NCI-H345 treated with DMSO at 0.1 percent for 48 hours (cell line): ENCODE results near the gene ZNF804B.

Experiments
- DNase-seq: peaks from one replicate; lab custom pipeline; 2025; ENCODE audit not compliant: unreplicated experiment; lab: John Stamatoyannopoulos, UW

Gene ZNF804B

DNA sequence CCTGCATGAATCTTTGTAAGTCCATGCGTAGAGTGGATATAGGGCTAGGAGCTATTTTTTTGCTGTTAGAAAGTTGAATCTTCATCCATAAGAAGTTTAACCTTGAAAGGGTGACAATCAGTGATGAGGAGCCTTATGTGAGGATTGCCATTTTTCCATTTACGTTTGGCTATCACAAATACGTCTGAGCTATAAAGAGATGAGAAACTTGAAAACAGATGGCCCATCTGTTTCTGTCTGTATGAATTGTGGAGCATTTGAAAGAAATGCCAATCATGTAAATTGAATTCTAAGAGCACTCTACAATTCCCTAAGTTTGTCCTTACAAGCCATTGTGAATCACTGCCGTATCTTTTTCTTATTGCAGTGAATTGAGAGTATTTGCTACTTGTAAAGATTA is 205.9 kb downstream of the ZNF804B start:
- DNase-seq: no peak

DNA sequence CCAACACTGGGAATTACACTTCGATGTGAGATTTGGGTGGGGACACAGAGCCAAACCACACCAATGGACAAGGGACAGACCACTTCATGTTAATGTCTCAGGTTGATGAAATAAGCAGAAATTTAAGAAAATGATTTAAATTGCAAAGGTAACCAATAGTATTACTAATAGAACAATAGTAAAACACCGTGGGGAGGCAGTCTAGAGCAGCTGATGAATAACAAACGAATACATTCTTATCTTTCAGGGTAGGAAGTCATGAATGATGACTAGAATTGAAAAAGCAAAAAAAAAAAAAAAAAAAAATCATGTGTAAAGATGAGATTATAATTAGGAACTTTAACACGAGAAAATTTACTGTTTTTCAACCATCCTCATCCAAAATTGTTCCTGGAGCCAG is 207.9 kb downstream of the ZNF804B start:
- no peak for DNase-seq

DNA sequence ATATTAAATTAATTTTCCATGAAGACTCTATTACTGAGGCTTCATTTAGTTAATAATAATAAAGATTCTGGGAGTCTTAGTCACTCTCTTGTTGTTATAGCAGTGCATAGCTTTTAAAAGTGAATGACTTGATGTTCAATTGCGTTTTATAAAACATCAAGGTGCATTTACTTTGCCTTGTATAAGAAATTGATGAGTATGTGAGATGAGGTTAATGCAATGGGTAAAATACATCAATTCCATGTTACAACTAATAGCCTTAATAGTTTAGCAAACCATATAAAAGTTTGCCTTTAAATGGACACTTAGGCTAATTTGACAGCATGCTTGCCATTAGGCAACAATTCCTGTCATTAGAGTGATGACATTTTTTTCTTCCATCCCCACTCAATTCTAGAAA is 209.7 kb downstream of the ZNF804B start:
- DNase-seq: no peak

DNA sequence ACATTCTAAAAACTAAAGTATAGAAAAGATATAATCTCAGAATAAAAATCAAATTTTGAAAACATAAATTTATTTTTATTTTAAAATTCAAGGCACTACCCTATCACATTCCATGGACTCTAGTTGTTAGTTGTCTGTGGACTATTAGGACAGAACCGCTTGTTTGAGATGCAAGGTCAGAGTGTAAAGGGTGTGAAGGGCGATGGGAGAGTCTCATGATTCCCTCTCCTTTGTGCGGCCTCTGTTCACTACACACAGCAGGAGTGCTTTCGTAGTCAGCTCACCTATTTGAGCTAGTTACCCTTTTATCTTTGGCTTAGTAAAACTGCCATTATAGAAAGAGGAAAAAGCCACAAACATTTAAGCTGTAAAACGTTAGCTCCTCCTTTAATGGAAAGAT is 225.8 kb downstream of the ZNF804B start:
- DNase-seq: no peak

DNA sequence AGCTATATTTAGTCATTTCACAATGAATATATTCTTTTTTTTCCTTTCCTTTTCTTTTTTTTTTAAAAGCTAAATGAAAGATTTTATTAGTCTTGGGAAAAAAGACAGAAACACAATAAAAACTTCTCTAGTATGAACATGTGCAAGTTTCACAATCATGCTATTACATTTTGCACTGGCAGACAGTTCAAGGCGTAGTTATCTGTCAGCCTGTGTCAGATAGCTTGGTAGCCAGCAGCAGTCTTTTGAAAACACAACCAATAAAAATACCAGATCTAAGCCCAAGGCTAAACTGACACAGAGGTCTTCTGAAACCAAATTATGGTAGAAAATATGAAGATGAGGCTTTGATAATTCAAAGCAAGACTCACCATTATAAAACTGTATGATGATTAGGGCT is 241.8 kb downstream of the ZNF804B start:
- DNase-seq: no peak

DNA sequence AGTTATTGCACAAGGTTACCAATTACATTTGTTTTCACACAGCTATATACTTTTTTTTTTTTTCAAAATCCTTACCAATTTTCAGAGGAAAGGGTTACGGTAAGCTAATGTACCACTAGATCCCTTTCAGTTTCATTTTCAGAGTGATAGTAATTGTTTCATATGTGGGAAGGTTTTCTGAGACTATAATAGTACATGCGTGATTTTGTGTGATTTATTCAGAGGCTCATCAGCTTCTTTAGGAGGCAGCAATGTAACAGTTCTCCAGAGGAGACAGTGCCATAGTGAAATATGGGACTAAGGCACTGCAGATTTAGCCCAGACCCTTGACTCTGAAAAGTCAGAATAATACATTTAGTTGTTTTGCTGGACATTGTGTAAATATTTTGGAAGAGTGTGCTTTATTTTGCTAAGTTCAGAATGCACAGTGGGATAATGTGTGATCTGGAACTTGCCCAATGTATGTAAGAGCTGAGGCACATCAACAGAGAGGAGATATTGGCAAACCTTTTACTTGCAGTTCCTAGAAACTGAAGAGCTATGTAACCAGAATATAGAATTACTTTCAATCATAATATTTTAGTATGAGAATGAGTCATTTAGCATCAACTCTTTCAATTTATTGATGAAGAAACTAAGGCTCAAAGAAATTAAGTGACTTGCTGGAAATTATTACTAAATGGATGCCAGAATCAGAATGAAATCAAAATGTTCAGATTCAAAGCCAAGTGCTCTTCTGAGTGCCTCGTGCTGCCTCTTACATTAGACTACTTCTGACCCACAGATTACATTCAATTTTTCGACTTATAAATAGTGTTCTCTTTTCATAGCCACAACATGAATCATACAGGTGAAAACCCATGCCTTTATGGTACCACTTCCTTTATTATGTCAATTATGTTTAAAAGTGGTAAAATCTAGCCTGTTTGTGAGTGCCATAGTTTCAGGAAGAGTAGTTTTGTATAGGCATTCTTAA is 243.8 kb downstream of the ZNF804B start:
- no peak for DNase-seq

DNA sequence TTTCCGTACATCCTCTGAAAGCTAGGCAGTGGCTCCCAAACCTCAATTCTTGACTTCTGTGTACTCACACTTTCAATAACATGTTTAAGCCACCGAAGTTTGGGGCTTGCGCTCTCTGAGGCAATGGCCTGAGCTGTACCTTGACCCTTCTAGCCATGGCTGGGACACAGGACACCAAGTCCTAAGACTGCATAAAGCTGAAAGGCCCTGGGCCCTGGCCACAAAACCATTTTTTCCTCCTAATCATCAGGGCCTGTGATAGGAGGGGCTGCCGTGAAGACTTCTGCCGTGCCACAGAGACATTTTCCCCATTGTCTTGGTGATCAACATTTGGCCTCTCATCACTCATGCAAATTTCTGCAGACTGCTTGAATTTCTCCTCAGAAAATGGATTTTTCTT is 252.5 kb downstream of the ZNF804B start:
- no peak for DNase-seq

DNA sequence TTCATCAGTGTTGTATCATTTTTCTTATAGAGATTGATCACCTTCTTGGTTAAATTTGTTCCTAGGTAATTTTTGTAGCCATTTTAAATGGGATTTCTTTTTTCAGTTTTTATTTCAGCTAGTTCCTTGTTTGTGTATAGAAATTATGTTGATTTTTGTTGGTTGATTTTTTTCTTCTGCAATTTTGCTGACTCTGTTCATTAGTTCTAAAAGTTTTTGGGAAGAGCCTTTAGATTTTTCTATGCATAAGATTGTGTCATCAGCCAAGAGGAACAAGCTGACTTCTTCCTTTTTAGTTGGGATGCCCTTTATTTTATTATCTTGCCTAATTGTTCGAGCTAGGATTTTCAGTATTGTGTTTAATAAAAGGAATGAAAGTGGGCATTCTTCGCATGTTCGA is 258.2 kb downstream of the ZNF804B start:
- DNase-seq: no peak

DNA sequence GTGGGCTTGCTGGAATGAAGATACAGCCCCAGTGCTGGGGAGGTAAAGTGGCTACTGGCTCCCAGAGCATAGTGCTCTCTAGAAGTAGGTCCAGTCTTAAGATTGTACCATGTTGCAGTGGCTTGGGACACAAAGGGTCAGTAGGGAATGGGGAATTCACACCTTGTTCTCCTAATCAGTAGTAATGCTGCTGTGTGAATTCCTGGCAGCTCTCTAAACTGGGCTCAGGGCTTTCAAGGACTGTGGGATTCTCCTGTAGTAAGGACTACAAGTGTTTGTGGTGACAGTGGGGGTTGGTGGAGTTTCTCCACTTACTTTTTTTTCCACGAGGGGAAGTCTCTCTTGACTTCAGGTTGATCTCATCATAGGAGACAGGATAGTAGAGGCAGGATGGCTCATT is 262.2 kb downstream of the ZNF804B start:
- DNase-seq: no peak

DNA sequence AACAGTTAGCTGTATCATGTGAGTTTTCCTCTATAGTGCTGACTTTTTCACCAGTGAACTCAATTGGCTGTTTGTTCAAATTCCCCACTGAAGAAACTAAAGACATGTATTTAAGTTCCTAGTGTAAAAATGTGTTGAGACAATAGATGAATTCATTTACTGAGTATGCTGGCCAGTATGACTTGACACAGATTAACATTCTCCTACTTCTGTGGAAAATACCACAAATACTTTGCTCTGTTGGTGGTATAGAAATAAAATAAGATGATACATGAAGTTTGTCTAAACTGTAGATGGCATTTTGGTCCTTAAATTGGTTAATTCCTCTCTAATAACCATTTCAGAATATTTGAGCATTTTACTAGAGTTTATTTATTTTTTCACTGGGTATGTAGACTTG is 263.7 kb downstream of the ZNF804B start:
- DNase-seq: no peak

DNA sequence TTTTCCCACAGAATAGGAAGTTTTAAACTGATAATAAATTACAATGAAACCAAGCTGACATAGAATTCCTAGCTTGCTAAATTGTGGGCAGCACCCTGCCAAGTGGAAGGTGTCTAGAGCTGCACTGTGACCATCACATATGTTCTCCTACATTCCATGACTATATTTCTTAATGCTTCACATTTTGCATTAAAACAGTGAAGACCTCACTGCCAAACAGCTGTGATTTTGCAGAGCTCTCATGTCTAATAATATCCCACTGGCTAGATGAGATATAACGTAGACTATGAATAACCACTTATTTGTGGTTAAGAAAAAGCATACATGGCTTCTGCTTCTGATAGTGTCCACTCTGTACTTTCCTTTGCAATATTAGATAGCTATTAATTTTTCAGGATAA is 264.4 kb downstream of the ZNF804B start:
- no peak for DNase-seq

DNA sequence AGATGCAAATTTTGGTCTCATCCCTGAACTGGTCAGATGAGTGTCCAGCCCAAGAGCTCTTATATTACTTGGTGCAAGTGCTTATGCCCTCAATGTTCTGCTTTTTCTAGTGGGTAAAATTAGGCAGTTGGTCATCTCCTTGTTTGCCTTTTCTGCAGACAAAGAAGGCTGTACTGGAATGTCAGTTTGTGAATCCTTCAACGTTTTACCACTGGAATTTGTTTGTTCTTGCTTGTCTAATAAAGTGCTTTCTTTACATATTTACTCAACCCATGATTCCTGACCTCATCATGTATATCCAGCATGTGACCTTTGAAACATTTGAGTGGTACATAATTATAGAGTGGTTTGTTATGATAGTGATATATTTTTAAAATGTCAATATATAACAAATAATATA is 268.3 kb downstream of the ZNF804B start:
- no peak for DNase-seq

DNA sequence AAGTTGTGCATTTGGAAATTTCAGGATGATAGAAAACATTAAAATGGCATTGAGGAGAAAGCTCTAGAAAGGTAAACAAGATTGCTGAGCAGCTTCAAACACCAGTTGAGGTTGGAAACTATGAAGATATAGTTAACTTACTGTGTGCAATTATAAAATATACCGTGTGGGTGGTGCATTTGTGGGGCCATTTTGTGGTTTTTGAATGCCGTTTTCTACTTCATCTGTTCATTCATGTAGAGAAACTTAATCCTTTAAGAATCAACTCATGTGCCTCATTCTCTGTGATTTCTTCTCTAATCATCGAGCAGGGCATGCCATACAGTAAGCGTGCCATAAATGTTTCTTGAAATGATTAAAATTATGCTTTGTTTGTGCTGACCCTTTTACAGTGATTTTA is 268.8 kb downstream of the ZNF804B start:
- DNase-seq: no peak

DNA sequence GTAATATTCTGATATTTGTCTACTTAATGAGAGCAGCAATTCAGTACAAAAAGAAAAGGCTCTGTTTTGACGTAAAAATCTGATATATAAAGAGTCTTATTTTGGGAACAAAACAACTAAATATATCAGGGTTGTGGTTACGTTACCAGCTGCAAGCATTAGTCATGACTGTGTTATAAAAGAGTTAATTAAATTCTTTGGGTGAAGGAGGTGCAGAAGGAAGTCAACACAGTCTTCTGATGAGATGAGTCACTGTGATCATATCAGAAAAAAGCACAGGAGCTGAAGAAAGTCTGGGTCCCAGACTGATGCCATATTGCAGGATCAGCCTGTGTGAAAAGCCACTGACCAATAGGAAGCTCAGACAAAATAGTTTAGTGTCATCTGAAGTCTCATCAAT is 270.4 kb downstream of the ZNF804B start:
- no peak for DNase-seq

DNA sequence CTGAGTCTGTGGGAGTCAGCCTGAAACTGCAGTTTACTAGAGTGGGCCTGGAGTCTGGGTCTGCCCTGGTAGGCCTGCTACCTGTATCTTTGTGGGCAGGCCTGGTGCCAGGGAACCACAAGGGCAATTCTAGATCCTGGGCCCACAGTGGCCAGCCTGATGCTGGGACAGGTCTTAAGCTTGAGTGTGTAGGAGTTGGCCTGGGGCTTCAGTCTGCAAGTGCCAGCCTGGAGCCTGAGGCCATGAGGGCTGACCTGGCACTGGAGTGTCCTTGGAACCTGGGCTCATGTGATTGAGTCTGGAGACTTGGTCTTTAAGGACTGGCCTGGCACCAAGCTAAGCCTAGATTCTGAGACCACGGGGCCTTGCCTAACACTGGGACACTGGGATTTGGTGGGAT is 281.7 kb downstream of the ZNF804B start:
- no peak for DNase-seq

DNA sequence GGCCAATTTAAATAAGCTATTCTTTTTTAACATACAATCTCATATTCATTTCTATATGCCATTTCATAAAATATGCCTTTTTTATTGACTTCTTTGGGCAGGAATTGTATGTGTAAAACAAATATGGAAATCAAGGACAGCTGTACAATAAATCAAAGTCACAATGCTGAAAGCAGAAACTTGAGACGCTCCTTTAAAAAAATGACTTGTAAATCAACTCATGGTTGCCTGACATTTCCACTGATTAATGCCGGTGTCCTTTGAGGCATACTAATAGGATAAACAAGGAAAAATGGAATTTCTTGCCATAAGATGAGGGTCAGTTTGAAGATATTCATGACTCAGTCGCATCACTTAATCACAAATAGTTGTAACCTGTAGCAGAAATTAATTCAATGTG is 283.4 kb downstream of the ZNF804B start:
- DNase-seq: no peak

DNA sequence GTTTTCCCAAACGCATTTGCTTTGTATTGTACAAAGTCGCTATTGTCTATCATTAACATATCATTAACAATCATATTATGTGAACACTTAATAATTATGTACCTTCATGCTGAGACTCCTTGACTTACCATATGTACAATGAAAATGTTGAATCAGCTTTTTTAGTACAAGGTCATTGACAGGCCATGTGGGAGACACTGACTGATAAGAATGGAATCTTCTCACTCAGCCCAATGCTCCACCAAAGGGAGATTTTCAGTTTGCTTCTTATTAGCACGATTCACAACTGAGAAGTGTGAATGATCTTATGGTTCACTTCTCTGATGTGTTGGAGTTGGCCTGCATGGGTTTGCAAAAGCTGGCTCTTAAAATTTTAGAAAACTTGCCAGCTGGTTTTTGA is 289.5 kb downstream of the ZNF804B start:
- no peak for DNase-seq

DNA sequence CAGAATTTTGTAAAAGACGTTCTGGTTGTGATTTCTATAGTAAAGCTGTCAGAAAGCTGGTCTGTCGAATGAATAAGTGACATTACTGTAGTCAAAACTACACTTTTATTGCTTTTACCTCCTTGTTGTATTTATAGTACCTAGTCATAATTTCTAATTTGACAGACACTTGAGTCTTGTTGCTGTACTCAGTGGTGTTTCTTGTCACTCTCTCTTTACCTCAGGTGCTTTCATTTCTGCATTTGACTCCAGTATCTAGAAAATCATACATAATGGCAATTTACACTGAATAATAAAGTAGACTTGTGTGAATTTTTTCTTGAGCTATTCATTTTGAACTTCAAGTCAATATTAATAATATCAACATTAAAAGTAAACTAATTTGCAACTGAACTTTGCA is 293.6 kb downstream of the ZNF804B start:
- DNase-seq: no peak

DNA sequence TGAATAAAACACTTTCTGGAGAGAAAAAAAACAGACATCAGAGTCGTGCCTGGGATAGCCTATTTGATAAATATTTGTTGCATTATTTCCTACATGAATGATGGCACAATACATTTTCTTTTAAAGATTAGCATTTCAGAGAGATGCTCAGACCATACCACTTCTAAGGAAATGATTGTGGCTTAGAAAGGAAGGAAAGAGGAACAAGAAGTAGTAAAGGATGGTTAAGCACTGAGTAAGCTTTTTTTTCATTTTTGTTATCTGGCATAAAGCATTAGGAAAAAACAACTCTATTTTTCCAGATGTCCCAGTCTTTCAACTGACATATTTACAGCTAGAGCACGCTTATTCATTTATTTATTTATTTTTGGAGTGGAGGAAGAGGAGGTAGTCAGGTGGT is 294.9 kb downstream of the ZNF804B start:
- DNase-seq: no peak

DNA sequence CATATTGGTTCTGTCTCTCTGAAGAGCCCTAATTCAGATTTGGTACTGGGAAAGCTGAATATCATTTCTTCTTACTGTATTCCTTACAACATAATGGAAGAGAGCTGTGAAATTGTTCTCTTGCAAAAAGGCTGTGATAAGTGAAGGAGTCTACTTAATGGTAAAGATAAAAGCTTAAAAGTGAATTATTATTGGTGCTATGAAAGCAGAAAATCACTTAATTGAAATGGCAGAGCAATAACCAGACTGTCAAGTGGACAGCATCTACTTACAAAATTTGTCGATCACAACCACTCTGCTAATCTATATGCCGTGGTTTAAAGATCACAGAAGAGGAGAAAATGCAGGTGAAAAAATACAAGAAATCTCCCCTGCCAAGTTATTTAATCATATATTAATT is 300.7 kb downstream of the ZNF804B start:
- DNase-seq: no peak

DNA sequence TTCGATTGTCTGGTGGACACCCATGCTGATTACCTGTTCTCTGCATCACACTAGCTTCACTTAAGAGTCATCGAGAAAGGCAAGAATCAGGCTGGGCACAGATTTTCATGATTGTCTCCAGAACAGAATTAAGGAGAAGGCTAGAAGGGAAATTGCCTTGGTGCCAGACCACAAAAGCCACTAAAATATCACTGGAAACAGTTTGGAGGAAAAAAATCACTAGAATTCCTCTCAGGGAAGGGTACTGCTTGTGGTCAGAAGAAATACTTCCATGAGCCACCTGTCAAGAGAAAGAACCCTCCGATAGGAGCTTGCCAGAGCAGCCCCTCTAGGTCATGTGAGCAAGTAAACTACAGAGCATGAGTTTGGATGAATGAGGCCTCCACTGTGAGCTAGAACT is 305.3 kb downstream of the ZNF804B start:
- no peak for DNase-seq

DNA sequence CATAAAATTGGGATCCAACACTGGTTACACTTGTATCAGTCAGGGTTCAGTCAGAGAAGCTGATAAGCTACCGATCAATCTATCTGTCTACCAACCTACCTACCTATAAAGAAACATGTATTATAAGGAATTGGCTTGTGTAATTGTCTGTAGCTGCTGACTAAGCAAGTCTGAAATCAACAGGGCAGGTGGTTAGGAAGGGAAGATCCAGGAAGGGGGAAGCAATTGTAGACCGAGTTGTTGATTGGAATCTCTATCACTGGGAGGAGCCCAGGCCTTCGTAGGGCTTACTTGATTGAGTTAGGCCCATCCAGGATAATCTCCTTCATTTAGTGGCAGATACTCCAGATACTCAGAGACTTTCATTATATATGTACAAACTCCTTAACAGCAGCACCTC is 307.5 kb downstream of the ZNF804B start:
- DNase-seq: no peak

DNA sequence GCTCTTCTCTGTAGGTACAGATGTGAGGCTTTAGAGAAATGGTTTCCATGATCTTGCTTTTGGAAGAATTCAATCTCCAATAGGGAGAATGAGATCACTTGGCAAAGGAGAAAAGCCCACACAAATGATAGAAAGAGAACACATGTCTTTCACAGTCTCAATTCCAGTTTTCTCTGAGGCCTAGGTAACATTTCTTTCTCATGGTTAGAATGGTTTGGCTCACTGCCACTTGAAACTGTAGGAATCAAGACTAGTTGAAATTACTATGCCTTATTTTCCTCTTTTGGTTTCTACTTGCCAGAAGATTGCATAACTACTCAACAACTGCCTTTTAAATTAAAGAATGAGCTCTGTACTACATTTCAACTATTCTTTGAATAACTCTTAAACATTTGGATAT is 312.6 kb downstream of the ZNF804B start:
- DNase-seq: no peak
